H9 (cell line): Measurements from ENCODE around the gene MGAM2. TPM values are rescaled to one million over a fixed set of nuclear protein-coding genes. Genes with fewer than 3 reads are reported as not detected.

Experiments
- DNase-seq: peaks from one replicate; pipeline ENCODE4 v3.0.0-alpha.2; 2017
- H2AFZ ChIP-seq: one replicate; pipeline ENCODE4 v1.6.1; 2013; ENCODE audit warnings: mild to moderate bottlenecking, low read length, control low read depth, moderate library complexity
- H2AK5ac ChIP-seq: 2 replicates; pipeline ENCODE4 v1.6.1; 2013; ENCODE audit warnings: low read length, control low read depth, mixed read lengths; ENCODE audit not compliant: insufficient read length
- H2BK120ac ChIP-seq: one replicate; pipeline ENCODE4 v1.6.1; 2013; ENCODE audit warnings: low read depth, mild to moderate bottlenecking, low read length, control low read depth, inconsistent platforms; ENCODE audit not compliant: poor library complexity, severe bottlenecking
- H2BK12ac ChIP-seq: 2 replicates; pipeline ENCODE4 v1.6.1; 2013; ENCODE audit warnings: low read length, control low read depth, mixed read lengths, low read depth; ENCODE audit not compliant: insufficient read length
- H2BK15ac ChIP-seq: 2 replicates; pipeline ENCODE4 v1.6.1; 2013; ENCODE audit warnings: low read depth, low read length, control low read depth
- H2BK20ac ChIP-seq: one replicate; pipeline ENCODE4 v1.6.1; 2013; ENCODE audit warnings: low read depth, mild to moderate bottlenecking, low read length, control low read depth, inconsistent platforms; ENCODE audit not compliant: poor library complexity, severe bottlenecking
- H2BK5ac ChIP-seq: 2 replicates; pipeline ENCODE4 v1.6.1; 2013; ENCODE audit warnings: low read length, control low read depth, mixed read lengths; ENCODE audit not compliant: insufficient read length
- H3K14ac ChIP-seq: 2 replicates; pipeline ENCODE4 v1.6.1; 2013; ENCODE audit warnings: low read length, control low read depth; ENCODE audit not compliant: insufficient read depth
- H3K18ac ChIP-seq: 2 replicates; pipeline ENCODE4 v1.6.1; 2013; ENCODE audit warnings: low read depth, mild to moderate bottlenecking, mixed read lengths, low read length, control low read depth; ENCODE audit not compliant: insufficient read length
- H3K23ac ChIP-seq: 2 replicates; pipeline ENCODE4 v1.6.1; 2013; ENCODE audit warnings: low read length, control low read depth, mixed read lengths, low read depth; ENCODE audit not compliant: insufficient read length
- H3K23me2 ChIP-seq: 2 replicates; pipeline ENCODE4 v1.6.1; 2013; ENCODE audit warnings: low read depth, mild to moderate bottlenecking, mixed read lengths, low read length, control low read depth; ENCODE audit not compliant: insufficient read length, poor library complexity, severe bottlenecking
- H3K27ac ChIP-seq: 2 replicates; pipeline ENCODE4 v1.5.1; 2013; ENCODE audit warnings: low read length, control low read depth, mixed read lengths, low read depth; ENCODE audit not compliant: insufficient read length
- H3K27me3 ChIP-seq: 2 replicates; pipeline ENCODE4 v1.6.1; 2013; ENCODE audit warnings: low read length, control low read depth, inconsistent platforms; ENCODE audit not compliant: insufficient read depth
- H3K4ac ChIP-seq: 2 replicates; pipeline ENCODE4 v1.6.1; 2013; ENCODE audit warnings: low read depth, mild to moderate bottlenecking, control low read depth, inconsistent platforms, low read length, moderate library complexity
- H3K4me1 ChIP-seq: 2 replicates; pipeline ENCODE4 v1.6.1; 2013; ENCODE audit warnings: low read length, control low read depth, inconsistent platforms; ENCODE audit not compliant: insufficient read depth
- H3K4me2 ChIP-seq: 2 replicates; pipeline ENCODE4 v1.6.1; 2013; ENCODE audit warnings: low read length, control low read depth, mixed read lengths; ENCODE audit not compliant: insufficient read length, insufficient read depth
- H3K56ac ChIP-seq: 2 replicates; pipeline ENCODE4 v1.6.1; 2013; ENCODE audit warnings: low read depth, mild to moderate bottlenecking, mixed read lengths, low read length, control low read depth; ENCODE audit not compliant: insufficient read length
- H3K79me1 ChIP-seq: 2 replicates; pipeline ENCODE4 v1.6.1; 2013; ENCODE audit warnings: low read depth, mild to moderate bottlenecking, moderate library complexity, low read length, control low read depth, inconsistent platforms; ENCODE audit not compliant: insufficient read depth, poor library complexity, severe bottlenecking
- H3K79me2 ChIP-seq: 2 replicates; pipeline ENCODE4 v1.6.1; 2013; ENCODE audit warnings: low read length, control low read depth, inconsistent platforms; ENCODE audit not compliant: insufficient read depth
- H3K9ac ChIP-seq: 2 replicates; pipeline ENCODE4 v1.6.1; 2013; ENCODE audit warnings: low read length, control low read depth, mixed read lengths; ENCODE audit not compliant: insufficient read length; ENCODE audit errors: extremely low read depth
- H3K9me3 ChIP-seq: one replicate; pipeline ENCODE4 v1.6.1; 2013; ENCODE audit warnings: low read depth, low read length, inconsistent platforms; ENCODE audit not compliant: control insufficient read depth
- H3T11ph ChIP-seq: one replicate; pipeline ENCODE4 v1.6.1; 2013; ENCODE audit warnings: mild to moderate bottlenecking, low read length, control low read depth, inconsistent platforms
- H4K20me1 ChIP-seq: one replicate; pipeline ENCODE4 v1.6.1; 2013; ENCODE audit not compliant: control insufficient read depth, insufficient read length, insufficient read depth
- H4K5ac ChIP-seq: 2 replicates; pipeline ENCODE4 v1.6.1; 2013; ENCODE audit warnings: low read depth, mild to moderate bottlenecking, mixed read lengths, low read length, control low read depth; ENCODE audit not compliant: insufficient read length
- H4K8ac ChIP-seq: replicated peaks from 2 replicates; pipeline ENCODE4 v1.6.1; 2013; ENCODE audit warnings: low read length, control low read depth, mixed read lengths, low read depth; ENCODE audit not compliant: insufficient read length
- H4K91ac ChIP-seq: 2 replicates; pipeline ENCODE4 v1.6.1; 2013; ENCODE audit warnings: low read depth, mild to moderate bottlenecking, moderate library complexity, mixed read lengths, low read length, control low read depth; ENCODE audit not compliant: insufficient read length
- H3K27ac Mint-ChIP-seq, 3 experiments: 2 replicates in 2 of 3; 3 replicates in 1 of 3; pipeline ENCODE4 v1.8.0; 2020 to 2021; ENCODE audit warnings: mixed read lengths in 3 of 3, mild to moderate bottlenecking in 1 of 3, moderate library complexity in 1 of 3
- H3K27me3 Mint-ChIP-seq: 2 replicates; pipeline ENCODE4 v1.8.0; 2021; ENCODE audit warnings: low read depth, mild to moderate bottlenecking, moderate library complexity, mixed read lengths
- H3K36me3 Mint-ChIP-seq, 3 experiments: 2 replicates in 2 of 3; 3 replicates in 1 of 3; pipeline ENCODE4 v1.8.0; 2020 to 2021; ENCODE audit warnings: low read depth in 3 of 3, mixed read lengths in 3 of 3; ENCODE audit not compliant: insufficient read depth in 1 of 3
- H3K4me1 Mint-ChIP-seq, 2 experiments: 2 replicates each; pipeline ENCODE4 v1.8.0; 2020; ENCODE audit warnings: mixed read lengths in 2 of 2
- H3K4me3 Mint-ChIP-seq, 2 experiments: 2 replicates in 1 of 2; 3 replicates in 1 of 2; pipeline ENCODE4 v1.8.0; 2020 to 2021; ENCODE audit warnings: mild to moderate bottlenecking in 2 of 2, mixed read lengths in 2 of 2, moderate library complexity in 1 of 2
- H3K9me3 Mint-ChIP-seq, 2 experiments: 2 replicates in 1 of 2; 3 replicates in 1 of 2; pipeline ENCODE4 v1.8.0; 2020; ENCODE audit warnings: mild to moderate bottlenecking in 2 of 2, mixed read lengths in 2 of 2, moderate library complexity in 1 of 2
- WGBS: extraction: QIAGEN DNeasy Blood & Tissue Kit; methylation state at CpG from one replicate; pipeline ENCODE4 v1.1.7; 2013; ENCODE audit warnings: missing lambda C conversion rate, low lambda C conversion rate, mixed read lengths; ENCODE audit not compliant: insufficient read length; ENCODE audit errors: extremely low coverage; 5-methylcytosine and 5-hydroxymethylcytosine counted together
- total RNA-seq: library from RNA; stranded (reverse); gene quantifications from 2 replicates; pipeline ENCODE4 v1.2.1, GENCODE V29; 2021
- TF ChIP-seq, protein P1 (sequence below): fragments of 200-600 bp; sonication (generic); conservative IDR thresholded peaks from 3 replicates; pipeline ENCODE4 v1.8.0; 2021; ENCODE audit warnings: antibody characterized with exemption, mild to moderate bottlenecking

MGAM2 gene
- total RNA-seq, 1 experiment from 2014 or later = not detected

DNA sequence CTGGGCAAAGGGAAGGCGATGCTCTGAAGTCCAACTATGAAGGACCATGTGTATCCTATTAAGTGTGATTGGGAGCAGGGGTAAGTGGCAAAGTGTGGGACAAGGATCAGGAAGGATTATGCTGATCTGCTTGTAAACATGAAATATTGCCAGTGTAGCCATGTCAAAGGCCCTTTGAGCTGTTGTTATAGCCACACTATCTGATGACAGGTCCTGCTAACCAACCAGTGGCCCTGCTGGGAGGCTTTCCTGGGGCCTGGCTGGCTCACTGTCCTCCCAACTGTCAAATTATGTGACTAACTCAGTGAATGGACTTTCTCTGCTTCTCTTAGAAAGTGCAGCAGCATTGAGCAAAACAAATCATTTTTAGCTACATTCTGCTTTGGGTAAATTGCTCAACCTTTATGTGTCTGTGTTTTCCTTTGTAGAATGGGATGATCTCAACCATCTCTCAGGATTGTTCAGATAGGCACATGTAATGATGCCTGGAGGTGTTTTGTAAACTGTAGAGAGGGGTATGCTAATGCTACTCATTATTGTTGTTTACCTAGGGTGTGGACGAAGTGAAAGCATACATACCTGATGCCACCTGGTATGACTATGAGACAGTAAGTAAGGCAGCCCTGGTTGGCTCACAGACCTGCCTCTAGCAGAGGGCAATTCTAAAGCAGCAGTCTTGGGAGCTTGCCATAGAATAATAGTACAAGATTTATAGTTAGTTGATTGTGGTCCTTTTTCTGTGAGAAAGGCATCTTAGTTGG is 47.4 kb downstream of the MGAM2 start:
- Histone ChIP-seq H4K20me1 (no peaks in the 10 kb centered on the region), H3K4me2 (no peak overlapping the region), H2AFZ (no peak overlapping the region), H4K91ac (no peak overlapping the region), H2BK12ac (no peak overlapping the region), H2BK15ac (no peak overlapping the region), H2BK20ac (no peak overlapping the region), H2BK5ac (no peak overlapping the region), H3K4me1 (no peaks in the 10 kb centered on the region), H2BK120ac (no peak overlapping the region), H3K18ac (no peak overlapping the region), H3K79me1 (no peaks in the 10 kb centered on the region), H3K23ac (no peak overlapping the region), H3K9me3 (no peaks in the 10 kb centered on the region), H3K79me2 (no peaks in the 10 kb centered on the region), H3K4ac (no peak overlapping the region), H3K27me3 (no peaks in the 10 kb centered on the region), H3K23me2 (no peaks in the 10 kb centered on the region), H4K5ac (no peak overlapping the region), H3K9ac (no peak overlapping the region), H2AK5ac (no peak overlapping the region), H3K14ac (no peak overlapping the region), H3T11ph (no peak overlapping the region), H4K8ac (no peak overlapping the region), H3K27ac (no peak overlapping the region), H3K56ac (no peak overlapping the region)
- H3K27me3 Mint-ChIP-seq = no peaks in the 10 kb centered on the region
- no peaks in the 10 kb centered on the region; a peak in 1 of 5 replicates for H3K9me3 Mint-ChIP-seq
- TF ChIP-seq, protein P1, sequence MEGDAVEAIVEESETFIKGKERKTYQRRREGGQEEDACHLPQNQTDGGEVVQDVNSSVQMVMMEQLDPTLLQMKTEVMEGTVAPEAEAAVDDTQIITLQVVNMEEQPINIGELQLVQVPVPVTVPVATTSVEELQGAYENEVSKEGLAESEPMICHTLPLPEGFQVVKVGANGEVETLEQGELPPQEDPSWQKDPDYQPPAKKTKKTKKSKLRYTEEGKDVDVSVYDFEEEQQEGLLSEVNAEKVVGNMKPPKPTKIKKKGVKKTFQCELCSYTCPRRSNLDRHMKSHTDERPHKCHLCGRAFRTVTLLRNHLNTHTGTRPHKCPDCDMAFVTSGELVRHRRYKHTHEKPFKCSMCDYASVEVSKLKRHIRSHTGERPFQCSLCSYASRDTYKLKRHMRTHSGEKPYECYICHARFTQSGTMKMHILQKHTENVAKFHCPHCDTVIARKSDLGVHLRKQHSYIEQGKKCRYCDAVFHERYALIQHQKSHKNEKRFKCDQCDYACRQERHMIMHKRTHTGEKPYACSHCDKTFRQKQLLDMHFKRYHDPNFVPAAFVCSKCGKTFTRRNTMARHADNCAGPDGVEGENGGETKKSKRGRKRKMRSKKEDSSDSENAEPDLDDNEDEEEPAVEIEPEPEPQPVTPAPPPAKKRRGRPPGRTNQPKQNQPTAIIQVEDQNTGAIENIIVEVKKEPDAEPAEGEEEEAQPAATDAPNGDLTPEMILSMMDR = no peak
- H3K4me1 Mint-ChIP-seq = no peaks in the 10 kb centered on the region
- WGBS = no CpG with 5 or more reads among the region's 2 CpGs
- H3K4me3 Mint-ChIP-seq = no peak overlapping the region
- H3K27ac Mint-ChIP-seq = no peak overlapping the region
- H3K36me3 Mint-ChIP-seq = no peaks in the 10 kb centered on the region; a peak in 1 of 7 replicates
- DNase-seq = no peak
